Measurements from ENCODE around the gene PDZD4.

DNA sequence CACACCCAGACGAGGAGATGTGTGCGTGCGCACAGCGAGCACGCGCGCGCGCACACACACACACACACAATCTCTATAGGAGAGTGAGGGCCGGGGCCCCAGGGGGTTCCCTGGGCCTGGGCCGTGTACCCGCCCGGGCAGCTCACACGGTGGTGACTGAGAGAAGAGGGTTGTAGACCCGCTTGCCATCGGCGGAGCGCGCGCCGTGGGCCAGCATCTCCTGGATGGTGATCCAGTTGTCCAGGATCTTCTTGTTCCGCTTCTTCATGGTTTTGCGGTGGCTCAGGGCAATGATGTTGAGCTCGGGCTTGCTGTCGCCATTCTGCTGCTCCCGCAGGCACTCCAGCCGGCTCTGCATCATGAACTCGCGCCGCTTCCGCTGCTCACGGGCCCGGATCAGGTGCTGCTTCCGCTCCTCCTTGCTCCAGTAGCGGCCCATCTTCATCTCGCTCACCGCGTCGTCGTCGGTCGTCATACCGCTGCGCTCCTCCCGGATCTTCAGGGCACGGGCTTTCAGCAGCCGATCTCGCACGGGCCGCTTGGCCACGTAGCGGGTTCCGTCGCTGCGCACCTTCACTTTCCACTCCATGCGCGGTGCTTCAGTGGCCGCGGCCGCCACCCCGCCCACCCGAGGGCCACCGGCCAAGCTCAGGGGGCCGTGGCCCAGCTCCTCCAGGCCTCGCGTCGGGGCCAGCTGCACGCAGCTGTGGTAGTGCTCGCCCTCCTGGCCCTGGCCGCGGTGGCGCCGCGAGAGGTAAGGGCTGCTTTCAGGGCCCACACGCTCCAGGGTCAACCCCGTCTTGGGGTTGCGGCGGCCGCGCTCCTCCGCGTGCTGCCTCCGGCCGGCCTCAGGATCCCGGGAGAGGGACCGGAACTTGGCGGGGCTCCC, 26.9 kb downstream of the PDZD4 start:
- no peak for TF ChIP-seq CTCF (IDR thresholded peaks at IDR 0.05; ENCODE audit: low read length)
- TF ChIP-seq EZH2 (optimal IDR thresholded peaks at IDR 0.05; ENCODE audit: low read depth, low read length) = no peak
